22Rv1 (cell line): ENCODE results near the gene NUCKS1.

Experiments used
- ZFX ChIP-seq: fragments of 450-650 bp; IDR thresholded peaks from 2 replicates; pipeline ENCODE4 v1.6.1; 2017; ENCODE audit warnings: antibody characterized with exemption, borderline replicate concordance
- TF ChIP-seq, protein P1 (sequence below): fragments of 450-650 bp; IDR thresholded peaks from 2 replicates; pipeline ENCODE4 v1.5.1; 2017; ENCODE audit warnings: mild to moderate bottlenecking

GRCh38 chr1:205783433-205783795, 33.4 kb upstream of the NUCKS1 start:
- TF ChIP-seq, protein P1, sequence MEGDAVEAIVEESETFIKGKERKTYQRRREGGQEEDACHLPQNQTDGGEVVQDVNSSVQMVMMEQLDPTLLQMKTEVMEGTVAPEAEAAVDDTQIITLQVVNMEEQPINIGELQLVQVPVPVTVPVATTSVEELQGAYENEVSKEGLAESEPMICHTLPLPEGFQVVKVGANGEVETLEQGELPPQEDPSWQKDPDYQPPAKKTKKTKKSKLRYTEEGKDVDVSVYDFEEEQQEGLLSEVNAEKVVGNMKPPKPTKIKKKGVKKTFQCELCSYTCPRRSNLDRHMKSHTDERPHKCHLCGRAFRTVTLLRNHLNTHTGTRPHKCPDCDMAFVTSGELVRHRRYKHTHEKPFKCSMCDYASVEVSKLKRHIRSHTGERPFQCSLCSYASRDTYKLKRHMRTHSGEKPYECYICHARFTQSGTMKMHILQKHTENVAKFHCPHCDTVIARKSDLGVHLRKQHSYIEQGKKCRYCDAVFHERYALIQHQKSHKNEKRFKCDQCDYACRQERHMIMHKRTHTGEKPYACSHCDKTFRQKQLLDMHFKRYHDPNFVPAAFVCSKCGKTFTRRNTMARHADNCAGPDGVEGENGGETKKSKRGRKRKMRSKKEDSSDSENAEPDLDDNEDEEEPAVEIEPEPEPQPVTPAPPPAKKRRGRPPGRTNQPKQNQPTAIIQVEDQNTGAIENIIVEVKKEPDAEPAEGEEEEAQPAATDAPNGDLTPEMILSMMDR: no peak
- TF ChIP-seq ZFX: no peak
